SK-N-SH (cell line): Measurements from ENCODE around the gene THSD7B. TPM values are rescaled to one million over a fixed set of nuclear protein-coding genes. Genes with fewer than 3 reads are reported as not detected.

Experiments
- CTCF ChIA-PET: fragments of 300-600, 350-600 bp; formaldehyde crosslinking; extraction: SDS; loops from one replicate; lab custom pipeline; 2021; lab: Yijun Ruan, JAX
- POLR2A ChIA-PET: fragments of 350-600 bp; sonication (Branson Sonifier 250); formaldehyde crosslinking; extraction: SDS; loops from one replicate; lab custom pipeline; 2020; ENCODE audit warnings: antibody characterized with exemption, inconsistent platforms; lab: Yijun Ruan, JAX
- DNase-seq: peaks from one replicate; pipeline ENCODE4 v3.0.0; 2012
- H2AFZ ChIP-seq: fragments of 200-600 bp; sonication (generic); 2 replicates; pipeline ENCODE4 v1.8.1; 2016; ENCODE audit warnings: antibody characterized with exemption, mild to moderate bottlenecking, low read depth
- H3F3A ChIP-seq: fragments of 200-600 bp; sonication (generic); replicated peaks from 2 replicates; pipeline ENCODE3; 2016; ENCODE audit warnings: antibody characterized with exemption, mild to moderate bottlenecking; ENCODE audit not compliant: insufficient read depth
- H3K27ac ChIP-seq, 2 experiments: fragments of 200-500 bp in 1 of 2; fragments of 200-600 bp in 1 of 2; sonication (Bioruptor generic) in 1 of 2; sonication (generic), shearing (Covaris generic) in 1 of 2; 2 replicates each; pipeline versions ENCODE4 v1.5.1 to v1.6.1; 2014 to 2016; ENCODE audit warnings: low read depth in 2 of 2, inconsistent platforms in 1 of 2, low read length in 1 of 2, mild to moderate bottlenecking in 1 of 2, mixed read lengths in 1 of 2
- H3K27me3 ChIP-seq: fragments of 200-600 bp; sonication (generic), shearing (Covaris generic); 2 replicates; pipeline ENCODE4 v1.6.1; 2016; ENCODE audit warnings: mixed run types; ENCODE audit not compliant: insufficient read depth
- H3K36me3 ChIP-seq, 2 experiments: fragments of 200-500 bp in 1 of 2; fragments of 200-600 bp in 1 of 2; sonication (Bioruptor generic) in 1 of 2; sonication (generic) in 1 of 2; replicated peaks in 1 of 2; 2 replicates each; pipeline versions ENCODE3 to v1.5.1; 2014 to 2016; ENCODE audit warnings: low read length in 1 of 2, mild to moderate bottlenecking in 1 of 2; ENCODE audit not compliant: insufficient read depth in 2 of 2, control insufficient read depth in 1 of 2
- H3K4me1 ChIP-seq, 2 experiments: fragments of 200-500 bp in 1 of 2; fragments of 200-600 bp in 1 of 2; sonication (Bioruptor generic) in 1 of 2; sonication (generic), shearing (Covaris generic) in 1 of 2; 2 replicates each; pipeline versions ENCODE4 v1.5.1 to v1.6.1; 2014 to 2016; ENCODE audit warnings: low read depth in 1 of 2, low read length in 1 of 2, mixed run types in 1 of 2; ENCODE audit not compliant: insufficient read depth in 2 of 2, control insufficient read depth in 1 of 2
- H3K4me2 ChIP-seq: fragments of 200-600 bp; sonication (generic), shearing (Covaris generic); 2 replicates; pipeline ENCODE4 v1.6.1; 2017; ENCODE audit warnings: mixed run types
- H3K4me3 ChIP-seq, 2 experiments: fragments of 200-500 bp in 1 of 2; fragments of 200-600 bp in 1 of 2; sonication (Bioruptor generic) in 1 of 2; sonication (generic), shearing (Covaris generic) in 1 of 2; 2 replicates each; pipeline versions ENCODE4 v1.5.1 to v1.8.1; 2014 to 2016; ENCODE audit warnings: low read depth in 2 of 2, inconsistent platforms in 1 of 2, low read length in 1 of 2, mild to moderate bottlenecking in 1 of 2, mixed read lengths in 1 of 2, moderate library complexity in 1 of 2
- H3K79me2 ChIP-seq: fragments of 200-600 bp; sonication (generic); 2 replicates; pipeline ENCODE4 v1.8.1; 2017; ENCODE audit warnings: mild to moderate bottlenecking; ENCODE audit not compliant: insufficient read depth
- H3K9ac ChIP-seq: fragments of 200-600 bp; sonication (generic); 2 replicates; pipeline ENCODE4 v1.6.1; 2017; ENCODE audit warnings: mixed run types
- H3K9me2 ChIP-seq: fragments of 200-600 bp; sonication (generic); 2 replicates; pipeline ENCODE4 v1.6.1; 2017; ENCODE audit warnings: mixed run types
- H3K9me3 ChIP-seq: fragments of 200-600 bp; sonication (generic); 2 replicates; pipeline ENCODE4 v1.6.1; 2017; ENCODE audit warnings: mixed run types, mild to moderate bottlenecking, moderate library complexity
- H4K20me1 ChIP-seq: fragments of 200-600 bp; sonication (generic); 2 replicates; pipeline ENCODE4 v1.6.1; 2017; ENCODE audit warnings: mild to moderate bottlenecking, mixed run types; ENCODE audit not compliant: insufficient read depth
- CTCF ChIP-seq: fragments of 200-600 bp; sonication (generic); IDR thresholded peaks from 2 replicates; pipeline ENCODE4 v1.6.1; 2017; ENCODE audit warnings: antibody characterized with exemption, mild to moderate bottlenecking, moderate library complexity
- EZH2phosphoT487 ChIP-seq: fragments of 200-600 bp; sonication (generic); IDR thresholded peaks from 2 replicates; pipeline ENCODE4 v1.6.1; 2017; ENCODE audit warnings: low read depth, mixed run types, mild to moderate bottlenecking, antibody characterized with exemption, moderate library complexity, borderline replicate concordance
- FOSL2 ChIP-seq: IDR thresholded peaks from 2 replicates; pipeline ENCODE4 v1.4.0; 2012; ENCODE audit warnings: low read depth, mild to moderate bottlenecking, moderate library complexity, borderline replicate concordance
- FOXJ3 ChIP-seq: sonication (generic); formaldehyde crosslinking; IDR thresholded peaks from 2 replicates; pipeline ENCODE4 v1.5.1; 2020; ENCODE audit warnings: mild to moderate bottlenecking, missing genetic modification reagents
- FOXM1 ChIP-seq: IDR thresholded peaks from 2 replicates; pipeline ENCODE4 v1.4.0; 2012; ENCODE audit warnings: low read depth, mild to moderate bottlenecking
- NFIC ChIP-seq: IDR thresholded peaks from 2 replicates; pipeline ENCODE4 v1.4.0; 2012; ENCODE audit warnings: borderline replicate concordance
- NRF1 ChIP-seq: IDR thresholded peaks from 2 replicates; pipeline ENCODE4 v1.6.1; 2012; ENCODE audit warnings: low read depth, mild to moderate bottlenecking, low read length
- PBX3 ChIP-seq: IDR thresholded peaks from 2 replicates; pipeline ENCODE4; 2012
- RAD21 ChIP-seq: IDR thresholded peaks from 2 replicates; pipeline ENCODE4 v1.6.1; 2012; ENCODE audit warnings: mild to moderate bottlenecking, low read length
- REST ChIP-seq: IDR thresholded peaks from 2 replicates; pipeline ENCODE4 v1.6.1; 2012; ENCODE audit warnings: mild to moderate bottlenecking, low read depth, low read length, moderate library complexity
- SIN3A ChIP-seq: IDR thresholded peaks from 2 replicates; pipeline ENCODE4 v1.6.1; 2012; ENCODE audit warnings: low read depth, mild to moderate bottlenecking, low read length, moderate library complexity, borderline replicate concordance
- TAF1 ChIP-seq: IDR thresholded peaks from 2 replicates; pipeline ENCODE4 v1.6.1; 2012; ENCODE audit warnings: low read depth, mild to moderate bottlenecking, low read length, moderate library complexity, borderline replicate concordance
- TCF12 ChIP-seq: IDR thresholded peaks from 2 replicates; pipeline ENCODE4 v1.4.0; 2012
- TEAD4 ChIP-seq: IDR thresholded peaks from 2 replicates; pipeline ENCODE4 v1.4.0; 2012; ENCODE audit warnings: mild to moderate bottlenecking, borderline replicate concordance; ENCODE audit not compliant: insufficient read depth
- WGBS: methylation state at CpG from one replicate; pipeline ENCODE4 v1.1.6; 2017; ENCODE audit warnings: low lambda C conversion rate; 5-methylcytosine and 5-hydroxymethylcytosine counted together
- polyA plus RNA-seq, 3 experiments: library from polyadenylated mRNA; depleted of rRNA; stranded (reverse); fragments of >200 nt; gene quantifications; 2 replicates each; pipeline ENCODE4 v1.2.3, GENCODE V29; 2012
- TF ChIP-seq, protein P1 (sequence below): IDR thresholded peaks from 2 replicates; pipeline ENCODE4 v1.4.0; 2012; ENCODE audit warnings: low read depth, borderline replicate concordance
- TF ChIP-seq, protein P2 (sequence below): IDR thresholded peaks from 2 replicates; pipeline ENCODE4 v1.4.0; 2012; ENCODE audit warnings: low read depth
- TF ChIP-seq, protein P3 (sequence below): fragments of 150-350 bp; IDR thresholded peaks from 2 replicates; pipeline ENCODE4 v1.6.1; 2017; ENCODE audit warnings: antibody characterized with exemption, low read length, low read depth, borderline replicate concordance

THSD7B gene
- polyA plus RNA-seq, 1 of the 3 experiments (the other 2 are of a cell fraction), result not detected

- POLR2A ChIA-PET, result no interaction called here
- Histone ChIP-seq H3K27ac (no peak overlapping the region), H3K79me2 (no peaks in the 10 kb centered on the region), H3K4me2 (no peak overlapping the region), H3K9me3 (no peaks in the 10 kb centered on the region; the same call in 1 of the 2 replicates), H3K4me3 (no peak overlapping the region), H3K4me1 (no peaks in the 10 kb centered on the region), H2AFZ (no peak overlapping the region), H3K9me2 (no peaks in the 10 kb centered on the region), H3F3A (no peaks in the 10 kb centered on the region), H4K20me1 (no peaks in the 10 kb centered on the region)
- 5% methylated on average over 1 of the region's 1 CpG for WGBS
- CTCF ChIA-PET, result interaction anchor here (2.2 kb wide), 1 partner anchor 12 kb away, joined by 9 read pairs; no protein-coding TSS in a partner anchor
- TF ChIP-seq SIN3A (no peak), TEAD4 (no peak), EZH2phosphoT487 (no peak), FOSL2 (no peak), TCF12 (no peak), TAF1 (no peak)
- TF ChIP-seq, protein P1, sequence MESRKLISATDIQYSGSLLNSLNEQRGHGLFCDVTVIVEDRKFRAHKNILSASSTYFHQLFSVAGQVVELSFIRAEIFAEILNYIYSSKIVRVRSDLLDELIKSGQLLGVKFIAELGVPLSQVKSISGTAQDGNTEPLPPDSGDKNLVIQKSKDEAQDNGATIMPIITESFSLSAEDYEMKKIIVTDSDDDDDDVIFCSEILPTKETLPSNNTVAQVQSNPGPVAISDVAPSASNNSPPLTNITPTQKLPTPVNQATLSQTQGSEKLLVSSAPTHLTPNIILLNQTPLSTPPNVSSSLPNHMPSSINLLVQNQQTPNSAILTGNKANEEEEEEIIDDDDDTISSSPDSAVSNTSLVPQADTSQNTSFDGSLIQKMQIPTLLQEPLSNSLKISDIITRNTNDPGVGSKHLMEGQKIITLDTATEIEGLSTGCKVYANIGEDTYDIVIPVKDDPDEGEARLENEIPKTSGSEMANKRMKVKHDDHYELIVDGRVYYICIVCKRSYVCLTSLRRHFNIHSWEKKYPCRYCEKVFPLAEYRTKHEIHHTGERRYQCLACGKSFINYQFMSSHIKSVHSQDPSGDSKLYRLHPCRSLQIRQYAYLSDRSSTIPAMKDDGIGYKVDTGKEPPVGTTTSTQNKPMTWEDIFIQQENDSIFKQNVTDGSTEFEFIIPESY, result no peak
- TF ChIP-seq, all 33 proteins: peak for 0
- H3K9ac ChIP-seq, result no peak overlapping the region
- H3K27me3 ChIP-seq, result no peaks in the 10 kb centered on the region
- no peak for DNase-seq
- no peaks in the 10 kb centered on the region for H3K36me3 ChIP-seq
These were observed 144.4 kb downstream of the THSD7B start for GRCh38 chr2:136909777-136910176.

DNA sequence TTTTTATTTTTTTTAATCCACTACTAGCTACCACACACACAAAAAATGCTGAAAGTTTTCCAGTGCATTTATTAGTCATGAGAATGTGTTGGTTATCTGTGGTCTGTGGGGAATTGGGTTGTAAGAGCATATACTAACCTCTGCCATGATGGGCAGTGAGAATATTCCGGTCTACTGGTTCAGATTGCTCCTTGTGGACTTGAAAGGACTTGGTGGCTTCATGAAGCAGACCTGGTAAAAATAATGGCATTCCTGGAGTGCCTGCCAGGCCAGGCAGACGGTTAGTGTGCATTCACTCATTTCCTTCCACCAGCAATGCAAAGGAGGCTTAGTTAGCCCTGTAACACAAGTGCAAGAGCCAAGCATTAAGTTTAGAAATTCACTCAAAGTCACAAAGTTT, 150.8 kb downstream of the THSD7B start:
- WGBS, result 18% methylated on average over 2 of the region's 2 CpGs
- H3K4me2 ChIP-seq, result no peak overlapping the region
- ChIA-PET POLR2A (no interaction called here), CTCF (no interaction called here)
- no peaks in the 10 kb centered on the region for H4K20me1 ChIP-seq
- no peaks in the 10 kb centered on the region for H3K27me3 ChIP-seq
- H3K9me3 ChIP-seq, result no peaks in the 10 kb centered on the region
- H3K9me2 ChIP-seq, result no peaks in the 10 kb centered on the region
- H3K36me3 ChIP-seq, result no peaks in the 10 kb centered on the region
- no peak overlapping the region for H3K4me3 ChIP-seq
- DNase-seq, result no peak
- H3K27ac ChIP-seq, result no peak overlapping the region
- H2AFZ ChIP-seq, result no peak overlapping the region
- no peak overlapping the region for H3K9ac ChIP-seq
- no peaks in the 10 kb centered on the region for H3K79me2 ChIP-seq
- no peaks in the 10 kb centered on the region for H3F3A ChIP-seq
- H3K4me1 ChIP-seq, result peaks cover 0 to 3% of the 10 kb centered on the region in 2 experiments; a peak in 1 of 4 replicates
- TF ChIP-seq NRF1 (no peak), REST (no peak), NFIC (no peak), RAD21 (no peak), FOXJ3 (CRISPR knock-in tag) (no peak), CTCF (no peak), SIN3A (no peak), PBX3 (no peak), FOXM1 (no peak), TEAD4 (no peak)
- TF ChIP-seq, protein P2, sequence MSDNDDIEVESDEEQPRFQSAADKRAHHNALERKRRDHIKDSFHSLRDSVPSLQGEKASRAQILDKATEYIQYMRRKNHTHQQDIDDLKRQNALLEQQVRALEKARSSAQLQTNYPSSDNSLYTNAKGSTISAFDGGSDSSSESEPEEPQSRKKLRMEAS, result no peak
- TF ChIP-seq, protein P3, sequence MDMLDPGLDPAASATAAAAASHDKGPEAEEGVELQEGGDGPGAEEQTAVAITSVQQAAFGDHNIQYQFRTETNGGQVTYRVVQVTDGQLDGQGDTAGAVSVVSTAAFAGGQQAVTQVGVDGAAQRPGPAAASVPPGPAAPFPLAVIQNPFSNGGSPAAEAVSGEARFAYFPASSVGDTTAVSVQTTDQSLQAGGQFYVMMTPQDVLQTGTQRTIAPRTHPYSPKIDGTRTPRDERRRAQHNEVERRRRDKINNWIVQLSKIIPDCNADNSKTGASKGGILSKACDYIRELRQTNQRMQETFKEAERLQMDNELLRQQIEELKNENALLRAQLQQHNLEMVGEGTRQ, result no peak
